D341Med (cell line): ENCODE measurements around the gene CCDC17.

Source experiments
- DNase-seq: peaks from one replicate; pipeline ENCODE4 v3.0.0; 2012; ENCODE audit warnings: low spot score

The CCDC17 gene

GRCh38 chr1:45623972-45624371, at the start of gene CCDC17:
Gene CCDC17 (minus strand): TSS chr1:45624054. CDS start chr1:45623909, 145 bp downstream.
- DNase-seq: no peak

- no peak for DNase-seq
Measured at GRCh38 chr1:45669859-45670655, 46.2 kb upstream of the CCDC17 start.

DNA sequence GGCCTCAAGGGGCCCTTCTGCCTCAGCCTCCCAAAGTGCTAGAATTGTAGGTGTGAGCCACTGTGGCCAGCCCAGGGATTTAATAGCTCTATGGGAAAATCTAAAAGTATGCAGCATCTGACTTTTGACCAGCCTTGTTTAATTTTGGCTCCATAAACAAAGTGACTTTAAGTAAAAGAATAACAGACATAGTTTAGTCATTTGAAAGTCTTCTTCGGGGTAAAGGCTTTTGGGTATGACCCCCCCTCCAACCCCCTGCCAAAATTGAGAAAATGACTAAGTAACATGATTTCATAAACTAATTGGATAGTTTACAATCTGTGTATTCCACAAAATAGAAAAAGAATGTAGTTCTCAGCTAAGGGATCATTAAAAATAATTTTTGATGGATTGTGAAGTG, 45.5 kb upstream of the CCDC17 start:
- DNase-seq: no peak

DNA sequence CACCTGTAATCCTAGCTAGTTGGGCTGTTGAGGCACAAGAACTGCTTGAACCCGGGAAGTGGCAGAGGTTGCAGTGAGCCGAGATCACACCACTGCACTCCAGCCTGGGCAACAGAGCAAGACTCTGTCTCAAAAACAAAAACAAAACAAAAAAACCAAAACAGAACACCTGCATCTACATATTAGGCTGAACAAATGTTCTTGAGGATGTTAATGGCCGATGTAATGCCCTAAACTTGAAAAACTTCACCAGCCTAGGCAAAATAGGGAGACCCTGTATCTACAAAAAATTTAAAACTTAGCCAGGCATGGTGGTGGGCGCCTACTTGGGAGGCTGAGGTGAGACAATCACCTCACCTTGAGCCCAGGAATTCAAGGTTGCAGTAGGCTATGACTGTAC, 44.7 kb upstream of the CCDC17 start:
- DNase-seq: no peak

- no peak for DNase-seq
Measured at GRCh38 chr1:45667321-45668111, 43.7 kb upstream of the CCDC17 start.

DNA sequence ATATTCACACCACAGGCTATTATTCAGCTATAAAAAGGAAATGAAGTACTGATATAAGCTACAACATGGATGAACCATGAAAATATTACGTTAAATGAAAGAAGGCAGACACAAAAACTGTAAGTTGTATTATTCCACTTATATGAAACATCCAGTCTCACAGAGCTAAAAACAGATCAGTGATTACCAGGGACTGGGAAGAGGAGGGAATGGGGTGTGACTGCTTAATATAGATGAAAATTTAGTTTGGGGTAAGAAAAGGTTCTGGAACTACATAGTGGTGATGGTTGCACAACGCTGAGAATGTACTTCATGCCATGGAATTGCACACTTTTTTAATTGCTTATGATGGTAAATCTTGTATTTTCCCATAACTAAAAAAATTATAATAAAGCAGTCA, 43.0 kb upstream of the CCDC17 start:
- no peak for DNase-seq

DNA sequence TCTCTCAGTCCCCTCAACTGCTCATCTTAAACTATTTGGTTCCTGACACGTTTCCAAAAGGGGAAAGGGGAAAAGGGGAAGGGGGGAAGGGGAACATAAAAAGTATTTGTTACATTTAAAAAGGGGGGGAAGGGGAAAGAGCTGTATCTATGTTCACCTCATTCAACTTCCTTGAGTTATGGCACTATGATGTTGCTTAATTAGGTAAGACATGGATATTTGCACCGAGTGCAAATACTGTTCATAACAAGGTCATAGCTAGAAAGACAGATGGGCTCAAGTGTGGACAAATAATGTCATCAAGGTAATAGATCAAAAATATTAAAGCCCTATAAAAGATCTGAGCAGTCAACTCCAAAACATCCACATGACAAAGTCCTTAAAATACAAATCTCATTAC, 36.5 kb upstream of the CCDC17 start:
- DNase-seq: no peak

GRCh38 chr1:45659222-45659621, 35.4 kb upstream of the CCDC17 start:
- DNase-seq: no peak

DNA sequence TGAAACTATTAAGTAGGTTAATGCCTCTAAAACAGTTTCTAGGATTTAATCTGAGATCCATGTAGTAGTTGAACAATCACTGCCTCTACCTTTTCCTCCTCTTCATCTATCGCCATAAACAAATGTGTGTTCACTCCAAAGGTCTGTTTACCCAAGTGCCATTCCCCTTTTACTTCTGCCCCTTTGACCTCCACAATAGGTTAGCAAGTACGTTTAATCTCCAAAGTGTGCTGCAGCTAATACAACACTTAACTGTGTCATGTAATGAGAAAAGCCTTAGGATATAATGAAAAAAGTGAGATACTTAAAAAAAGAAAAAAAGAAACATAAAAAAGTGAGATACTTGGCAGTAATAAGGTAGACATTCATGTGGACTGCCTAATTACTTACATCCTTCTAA, 34.3 kb upstream of the CCDC17 start:
- no peak for DNase-seq

- DNase-seq: no peak
Measured at GRCh38 chr1:45656573-45657226, 32.8 kb upstream of the CCDC17 start.

- DNase-seq: no peak
Measured at GRCh38 chr1:45654540-45655280, 30.9 kb upstream of the CCDC17 start.

DNA sequence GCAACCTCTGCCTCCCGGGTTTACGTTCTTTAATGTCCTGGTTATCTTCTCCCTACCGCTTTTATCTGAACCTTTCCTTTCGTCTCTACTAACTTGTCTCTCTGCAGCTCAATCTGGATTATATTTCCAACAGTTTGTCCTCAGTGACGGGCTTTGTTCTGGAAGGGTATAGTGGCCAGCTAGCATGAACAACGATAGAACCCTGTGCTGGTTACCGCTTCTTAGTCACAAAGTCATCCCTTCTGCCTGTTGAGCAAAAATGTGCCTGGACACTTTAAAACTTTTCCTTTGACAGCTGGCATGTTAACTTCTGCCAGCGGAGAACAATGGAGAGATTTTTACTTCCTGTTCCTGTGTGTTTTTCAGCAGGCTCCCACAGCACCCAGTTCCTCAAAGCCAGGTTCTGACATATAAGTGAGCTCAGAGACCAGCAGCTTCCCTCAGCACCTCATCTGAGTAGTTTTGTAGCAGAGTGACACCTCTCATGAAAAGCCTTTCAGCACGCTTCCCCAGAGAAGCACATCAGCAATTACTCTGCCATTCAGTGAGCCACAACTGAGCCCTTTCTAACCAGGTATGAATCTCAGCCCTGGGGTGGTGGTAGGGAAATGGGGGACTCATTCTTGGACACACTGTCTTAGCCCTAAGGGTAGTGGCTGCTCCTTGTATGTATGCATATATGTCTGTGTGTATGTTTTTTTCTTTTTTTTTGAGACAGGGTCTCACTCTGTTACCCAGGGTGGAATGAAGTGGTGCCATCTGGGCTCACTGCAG, 23.6 kb upstream of the CCDC17 start:
- no peak for DNase-seq

DNA sequence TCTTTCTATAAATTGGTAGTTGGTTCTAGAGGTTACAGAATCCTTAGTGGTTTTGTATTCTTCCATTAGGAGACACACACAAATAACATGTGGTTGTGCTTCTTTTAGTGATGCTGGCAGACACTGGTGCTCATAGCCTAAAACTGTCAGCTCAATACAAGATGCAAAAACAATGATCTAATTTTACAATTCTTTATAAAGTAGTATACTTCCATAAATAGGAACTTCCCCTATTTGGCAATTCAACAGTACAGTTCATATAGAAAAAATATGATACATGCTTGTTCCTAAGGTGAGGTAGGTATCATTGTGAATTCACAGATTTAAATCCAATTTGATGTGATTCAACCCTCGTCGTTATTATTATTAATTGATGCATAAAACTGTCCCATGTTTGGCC, 20.8 kb upstream of the CCDC17 start:
- no peak for DNase-seq

DNA sequence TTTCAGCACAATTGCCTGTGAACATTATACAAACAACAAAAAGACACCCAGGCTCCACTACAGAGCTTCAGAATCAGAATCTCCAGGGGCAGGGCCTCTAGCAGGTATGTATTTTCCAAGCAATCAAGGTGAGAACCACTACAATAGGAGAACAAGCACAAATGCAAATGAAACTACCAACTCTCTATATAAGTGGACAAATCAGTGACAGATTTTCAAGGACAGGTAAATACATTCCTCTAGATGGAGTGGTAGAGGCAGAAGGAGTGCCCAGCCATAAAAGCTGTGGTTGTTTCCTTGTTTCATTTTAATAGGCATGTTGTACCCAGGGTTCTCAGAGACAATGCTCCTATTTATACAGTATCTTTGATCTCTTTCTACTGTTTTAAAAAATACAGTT, 20.1 kb upstream of the CCDC17 start:
- DNase-seq: no peak

GRCh38 chr1:45643321-45643720, 19.5 kb upstream of the CCDC17 start:
- DNase-seq: no peak

DNA sequence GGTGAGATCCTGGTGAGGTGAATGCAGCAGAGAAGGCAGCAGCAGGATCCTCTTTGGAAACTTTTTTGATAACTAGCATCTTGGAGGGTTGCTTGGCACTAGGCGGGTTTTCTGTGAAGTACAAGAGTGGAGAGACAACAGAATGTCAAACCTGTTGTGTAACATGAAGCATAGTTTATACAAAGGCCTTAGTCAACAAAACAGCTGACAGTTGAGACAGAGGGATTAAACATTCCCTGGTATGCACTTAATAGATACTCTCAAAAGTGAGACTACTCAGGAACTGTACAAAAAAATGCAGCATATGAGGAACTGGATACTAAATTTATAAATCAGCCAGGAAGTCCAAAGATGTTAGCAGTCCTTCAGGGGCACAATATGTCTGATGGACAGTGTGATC, 16.4 kb upstream of the CCDC17 start:
- DNase-seq: no peak

DNA sequence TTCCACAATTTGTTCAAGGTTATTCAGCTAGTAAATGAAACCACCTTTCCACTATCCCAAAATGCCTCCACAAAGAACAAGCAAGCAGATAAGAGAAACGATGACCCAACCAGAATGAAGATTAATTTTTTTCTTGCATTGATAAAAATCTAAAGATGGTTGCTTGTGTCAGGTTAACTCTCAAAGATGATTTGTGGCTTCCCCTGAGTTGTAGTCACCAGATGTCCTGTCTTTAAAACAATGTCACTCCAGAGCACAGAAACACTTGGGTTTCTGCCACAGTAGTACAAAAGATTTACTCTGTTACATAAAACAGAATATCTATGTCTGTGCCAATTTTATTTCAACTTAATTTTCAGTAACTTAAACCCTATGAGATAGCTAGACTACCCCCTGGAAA, 11.4 kb upstream of the CCDC17 start:
- no peak for DNase-seq

- DNase-seq: no peak
Measured at GRCh38 chr1:45630429-45630828, 6.6 kb upstream of the CCDC17 start.

GRCh38 chr1:45629035-45629434, 5.2 kb upstream of the CCDC17 start:
- DNase-seq: no peak

DNA sequence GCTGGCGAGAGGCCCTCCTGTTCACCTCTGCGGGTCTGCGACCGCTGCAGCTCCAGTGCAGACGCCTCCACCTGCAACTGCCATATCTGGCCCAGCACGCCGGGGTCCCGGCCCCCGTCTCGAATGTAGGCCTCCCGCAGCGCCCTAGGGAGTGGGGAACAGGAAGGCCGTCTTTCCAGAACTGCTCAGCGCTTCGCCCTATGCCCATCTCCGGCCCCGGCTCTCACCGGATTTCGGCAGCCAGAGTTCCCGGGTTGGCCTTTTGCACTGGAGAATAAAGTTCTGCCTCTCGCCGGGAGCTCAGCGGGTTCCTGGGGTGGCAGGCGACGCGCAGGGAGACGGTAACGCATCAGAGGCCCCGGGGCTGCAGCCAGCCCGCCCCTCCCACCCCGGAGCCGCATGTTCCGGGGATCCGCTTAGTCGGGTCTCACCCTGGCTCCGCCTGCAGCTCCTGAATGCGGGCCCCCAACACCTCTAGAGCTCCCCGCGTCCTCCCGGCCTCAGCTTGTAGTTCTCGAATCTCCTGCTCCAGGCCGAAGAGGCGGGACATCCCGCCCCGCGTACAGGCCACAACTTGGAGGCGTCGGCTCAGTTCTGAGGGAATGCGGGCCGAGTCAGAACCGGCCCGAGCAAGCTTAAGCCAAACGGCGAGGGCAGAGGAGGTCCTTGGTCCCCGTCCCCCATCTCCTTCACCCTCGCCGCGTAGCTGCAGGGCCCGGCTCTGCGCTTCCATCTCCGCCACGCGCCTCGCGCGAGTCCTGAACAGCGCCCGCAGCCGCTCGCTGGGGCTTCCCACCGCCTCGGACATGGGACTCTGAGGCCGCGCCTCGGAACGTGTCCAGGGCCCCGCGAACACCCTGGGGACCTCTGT, 1.1 kb downstream of the CCDC17 start:
- peak; percentile 36 for DNase-seq
